ENCODE results near the gene BCAM.
A peak's percentile ranks its signal among the peaks of the same experiment; 100 is the strongest.
"Not testable (repeated sequence)": the region's sequence is repeated elsewhere in the genome, so short reads cannot be mapped to it uniquely, and the experiment has no call there.

Gene BCAM

GRCh38 chr19:44851427-44851826, 42.5 kb downstream of the BCAM start:
- no peak for DNase-seq

GRCh38 chr19:44855606-44856005, 46.7 kb downstream of the BCAM start:
- no peak for DNase-seq

GRCh38 chr19:44856421-44857083, 47.6 kb downstream of the BCAM start:
- DNase-seq = peak; percentile 5

- no peak for DNase-seq
Measured at GRCh38 chr19:44857837-44858236, 48.9 kb downstream of the BCAM start.

- DNase-seq = not testable (repeated sequence)
Measured at GRCh38 chr19:44861576-44861975, 52.7 kb downstream of the BCAM start.

GRCh38 chr19:44863990-44864389, 55.1 kb downstream of the BCAM start:
- no peak for DNase-seq

- peak; percentile 11 for DNase-seq
Measured at GRCh38 chr19:44865196-44865767, 56.4 kb downstream of the BCAM start.

- no peak for DNase-seq
Measured at GRCh38 chr19:44866664-44867063, 57.8 kb downstream of the BCAM start.

- no peak for DNase-seq
Measured at GRCh38 chr19:44867578-44867977, 58.7 kb downstream of the BCAM start.

GRCh38 chr19:44869733-44870470, 61.0 kb downstream of the BCAM start:
- no peak for DNase-seq
